HT-29 (cell line): ENCODE results near the gene UBXN11. TPM values are rescaled to one million over a fixed set of nuclear protein-coding genes. Genes with fewer than 3 reads are reported as not detected.
A peak's percentile ranks its signal among the peaks of the same experiment; 100 is the strongest.

Source experiments
- DNase-seq: peaks from one replicate; pipeline ENCODE4 v3.0.0-alpha.2; 2015; ENCODE audit warnings: low spot score
- total RNA-seq: library from RNA; depleted of rRNA; stranded (reverse); fragments of >200 nt; shearing (Covaris generic); gene quantifications from 2 replicates; pipeline ENCODE4 v1.2.3, GENCODE V29; 2014; rRNA removed

UBXN11 gene
- total RNA-seq, 1 experiment from 2014 or later, result 26.8 TPM

- DNase-seq, result no peak
Observed at GRCh38 chr1:26274801-26275425, 31.5 kb downstream of the UBXN11 start.

- DNase-seq, result no peak
Observed at GRCh38 chr1:26269198-26269550, 37.3 kb downstream of the UBXN11 start.

GRCh38 chr1:26268290-26269197 is 37.9 kb downstream of the UBXN11 start:
- DNase-seq, result no peak

DNA sequence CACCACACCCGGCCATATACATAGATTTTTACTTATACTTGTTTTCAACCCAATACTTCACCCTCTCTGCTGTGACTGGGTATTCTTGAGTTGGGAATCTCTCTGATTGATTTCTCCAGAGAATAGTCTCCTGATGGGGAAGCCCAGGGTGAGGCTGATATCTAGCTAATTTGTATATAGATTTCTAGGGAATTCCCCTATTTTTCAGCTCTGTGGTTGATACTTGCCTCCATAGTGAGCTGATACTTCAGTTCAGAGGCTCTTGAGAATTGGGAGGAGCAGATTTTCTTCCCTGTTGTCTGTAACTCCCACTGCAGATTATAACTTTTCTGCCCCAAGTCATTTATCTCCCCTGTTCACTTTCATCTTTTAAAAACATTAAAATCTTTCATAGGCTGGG is 41.0 kb downstream of the UBXN11 start:
- DNase-seq, result no peak

- DNase-seq, result no peak
Observed at GRCh38 chr1:26263212-26263611, 43.2 kb downstream of the UBXN11 start.

DNA sequence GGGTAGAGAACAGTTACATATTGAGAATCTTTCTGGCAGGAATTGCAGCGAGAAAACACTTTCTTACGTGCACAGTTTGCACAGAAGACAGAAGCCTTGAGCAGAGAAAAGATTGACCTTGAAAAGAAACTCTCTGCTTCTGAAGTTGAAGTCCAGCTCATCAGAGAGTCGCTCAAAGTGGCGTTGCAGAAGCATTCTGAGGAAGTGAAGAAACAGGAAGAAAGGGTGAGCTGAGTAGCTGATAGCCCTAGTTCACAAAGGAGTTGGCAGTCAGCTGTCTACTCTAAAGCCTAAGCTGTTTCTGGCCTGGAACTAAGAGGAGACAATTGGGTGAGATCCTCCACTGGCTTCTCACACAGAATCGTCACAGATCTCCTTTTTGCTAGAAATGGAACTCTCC is 46.9 kb downstream of the UBXN11 start:
- no peak for DNase-seq

DNA sequence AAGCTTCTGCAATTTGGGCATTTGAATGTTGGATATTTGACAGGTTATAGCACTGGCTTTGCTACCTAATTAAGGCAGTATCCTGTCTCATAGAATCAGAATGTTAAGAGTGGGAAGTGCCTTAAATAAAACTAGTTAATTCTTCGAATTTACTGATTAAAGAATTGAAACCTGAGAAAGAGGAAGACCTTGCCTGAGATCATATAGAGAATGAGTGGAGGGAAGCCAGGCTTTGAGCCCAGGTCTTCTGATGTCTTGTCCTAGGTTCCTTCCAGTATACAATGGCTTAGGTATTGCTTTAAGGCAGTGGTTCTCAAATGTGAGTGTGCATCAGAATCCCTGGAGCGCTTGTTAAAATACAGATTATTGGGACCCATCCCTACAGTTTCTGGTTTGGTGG is 47.4 kb downstream of the UBXN11 start:
- DNase-seq, result no peak

DNA sequence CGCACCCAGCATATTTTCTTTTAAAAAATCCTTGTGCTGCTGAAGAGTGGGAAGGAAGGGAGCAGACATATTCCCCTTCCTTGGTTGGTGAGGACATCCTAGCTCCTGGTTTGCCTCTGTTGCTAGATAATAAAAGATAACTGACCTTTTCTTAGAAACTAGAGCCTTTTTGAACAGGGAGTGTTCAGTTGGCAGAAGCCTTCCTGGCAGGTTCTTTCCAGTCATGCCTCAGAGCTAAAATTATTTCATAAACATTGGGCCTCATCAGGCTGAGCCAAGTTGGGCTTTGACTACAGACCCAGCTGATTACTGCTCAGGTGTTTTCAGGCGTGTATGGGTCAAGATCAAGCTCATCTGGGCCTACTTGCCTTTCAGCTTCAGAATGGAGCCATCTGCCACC is 49.2 kb downstream of the UBXN11 start:
- DNase-seq, result no peak

- DNase-seq, result no peak
Observed at GRCh38 chr1:26254404-26254803, 52.0 kb downstream of the UBXN11 start.

DNA sequence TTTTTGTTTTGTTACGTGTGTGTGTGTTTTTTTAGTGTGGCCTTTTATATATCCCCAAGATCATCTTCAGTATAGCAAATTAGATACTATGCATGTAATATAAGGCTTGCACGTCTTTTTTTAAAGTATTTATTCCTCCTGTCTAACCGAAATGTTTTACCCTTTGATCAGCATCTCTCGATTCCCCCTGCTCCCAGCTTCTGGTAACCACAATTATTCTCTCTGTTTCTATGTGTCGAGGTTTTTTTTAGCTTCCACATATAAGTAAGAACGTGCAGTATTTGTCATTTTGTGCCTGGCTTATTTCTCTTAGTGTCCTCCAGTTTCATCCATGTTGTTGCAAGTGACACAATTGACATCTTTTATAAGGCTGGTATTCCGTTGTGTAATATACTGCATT is 53.7 kb downstream of the UBXN11 start:
- no peak for DNase-seq

DNA sequence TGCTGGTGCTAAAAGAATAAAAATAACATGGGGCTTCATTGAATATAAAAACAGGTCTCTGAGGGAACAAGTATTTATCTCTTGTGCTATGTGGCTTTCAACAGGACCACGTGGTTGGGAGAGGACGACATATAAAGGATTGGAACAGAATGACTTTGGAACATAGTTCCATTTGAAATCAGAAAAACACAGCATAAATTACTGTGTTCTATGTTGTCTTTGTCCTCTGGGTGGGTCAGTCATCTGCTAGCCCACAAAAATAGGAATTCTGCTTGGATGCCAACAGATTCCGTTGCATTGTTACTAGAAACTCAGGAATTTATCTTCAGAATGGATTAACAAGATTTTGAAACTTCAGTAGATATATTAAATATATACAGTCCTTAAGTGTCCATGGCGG is 66.5 kb downstream of the UBXN11 start:
- no peak for DNase-seq

DNA sequence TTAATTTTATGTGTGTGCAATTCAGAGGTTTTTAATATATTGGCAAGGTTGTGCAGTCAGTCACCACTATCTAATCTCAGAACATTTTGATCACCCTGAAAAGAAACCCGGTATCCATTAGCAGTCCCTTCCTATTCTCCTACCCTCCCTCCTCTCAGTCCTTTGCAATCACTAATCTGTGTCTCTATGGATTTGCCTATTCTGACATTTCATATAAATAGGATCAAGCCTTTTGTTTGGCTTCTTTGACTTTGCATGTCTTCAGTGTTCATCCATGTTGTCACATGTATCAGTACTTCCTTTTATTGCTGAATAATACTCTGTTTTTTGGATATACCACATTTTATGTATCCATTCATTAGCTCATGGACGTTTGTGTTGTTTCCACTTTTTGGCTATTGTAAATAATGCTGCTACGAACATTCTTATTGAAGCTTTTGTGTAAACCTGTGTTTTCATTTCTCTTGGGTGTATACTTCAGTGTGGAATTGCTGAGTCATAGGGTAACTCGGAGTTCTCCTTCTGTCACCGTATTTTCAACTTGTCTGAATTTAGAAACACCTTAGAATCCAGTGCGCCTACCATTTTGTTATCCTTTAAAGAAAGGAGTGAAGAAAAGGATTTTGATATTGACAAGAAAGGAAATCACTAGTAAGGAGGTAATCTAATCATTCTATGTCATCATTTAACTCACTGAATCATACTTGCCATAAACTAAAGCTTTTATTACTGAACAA is 69.0 kb downstream of the UBXN11 start:
- peak; percentile 33 for DNase-seq

- DNase-seq, result peak; percentile 67
Observed at GRCh38 chr1:26234644-26235370, 71.6 kb downstream of the UBXN11 start.

DNA sequence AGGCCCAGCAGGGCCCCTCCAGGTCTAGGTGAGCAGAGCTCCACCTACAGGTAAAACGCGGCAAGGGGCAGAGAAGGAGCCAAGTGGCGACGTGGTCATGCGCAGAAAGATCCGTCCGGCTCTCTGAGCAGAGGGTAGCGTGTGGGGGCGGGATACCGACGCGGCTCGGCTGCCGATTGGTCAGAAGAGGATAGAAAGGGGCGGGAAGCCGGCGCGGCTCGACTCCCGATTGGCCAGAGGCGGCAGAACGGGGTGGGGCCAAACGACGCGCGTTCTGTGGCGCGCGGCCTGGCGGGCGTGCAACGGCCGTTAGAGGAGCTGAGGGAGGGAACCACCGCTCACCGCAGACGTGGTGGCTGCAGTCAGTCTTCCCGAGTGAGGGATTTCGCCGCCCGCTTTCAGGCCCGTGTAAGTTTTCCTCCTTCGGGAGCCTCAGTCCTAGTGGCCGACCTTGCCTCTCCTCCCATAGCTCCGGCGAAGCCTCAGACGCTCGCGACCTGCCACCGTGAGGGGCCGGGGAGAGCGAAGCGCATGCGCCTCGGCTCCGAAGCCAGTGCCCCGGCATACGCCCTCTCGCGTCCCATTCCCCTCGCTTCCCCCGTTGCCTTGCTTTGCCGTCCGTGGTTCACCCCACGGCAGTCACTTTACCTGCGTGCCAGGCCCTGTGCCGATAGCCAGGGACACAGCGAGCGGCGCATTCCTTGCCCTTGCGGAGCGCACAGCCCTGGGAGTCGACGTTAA is 72.4 kb downstream of the UBXN11 start, which contains the start of gene CEP85:
TSS of gene CEP85 (plus strand) at position 298 of the 741 bp plus-strand sequence. CDS start 5,584 bp downstream, outside the sequence.
- peak; percentile 98 for DNase-seq

Other genes starting within 250 kb of the UBXN11 start
- gene TRIM63, start 239.0 kb downstream of the UBXN11 start, total RNA-seq, result 0.05 and 0.10 TPM in 2 replicates
- gene PDIK1L, start 194.8 kb downstream of the UBXN11 start, total RNA-seq, result 3.9 and 4.3 TPM in 2 replicates
- not detected in 2 replicates for gene FAM110D, start 147.6 kb downstream of the UBXN11 start, total RNA-seq
- not detected in 2 replicates for gene C1orf232, start 137.7 kb downstream of the UBXN11 start, total RNA-seq
- 170 and 217 TPM in 2 replicates for gene ZNF593, start 136.7 kb downstream of the UBXN11 start, total RNA-seq
- gene ZNF593OS, start 134.8 kb downstream of the UBXN11 start, total RNA-seq, result 1.6 TPM in 1 of 2 replicates, not detected in the other
- gene CNKSR1, start 129.1 kb downstream of the UBXN11 start, total RNA-seq, result 39.9 and 40.4 TPM in 2 replicates
- not detected in 2 replicates for gene CATSPER4, start 116.0 kb downstream of the UBXN11 start, total RNA-seq
- 25.8 and 27.0 TPM in 2 replicates for gene CEP85, start 72.4 kb downstream of the UBXN11 start, total RNA-seq
- gene SH3BGRL3, start 26.6 kb downstream of the UBXN11 start, total RNA-seq, result 172 and 198 TPM in 2 replicates
- 1.5 and 2.1 TPM in 2 replicates for gene CD52, start 11.3 kb upstream of the UBXN11 start, total RNA-seq
- 32.7 and 49.4 TPM in 2 replicates for gene CRYBG2, start 47.5 kb upstream of the UBXN11 start, total RNA-seq
- not detected in 2 replicates for gene ZNF683, start 66.1 kb upstream of the UBXN11 start, total RNA-seq
- gene LIN28A, start 104.2 kb upstream of the UBXN11 start, total RNA-seq, result not detected in 2 replicates
- gene DHDDS, start 125.7 kb upstream of the UBXN11 start, total RNA-seq, result 36.0 and 43.9 TPM in 2 replicates
- gene HMGN2, start 165.8 kb upstream of the UBXN11 start, total RNA-seq, result 449 and 531 TPM in 2 replicates
- 72.6 and 79.8 TPM in 2 replicates for gene RPS6KA1, start 223.1 kb upstream of the UBXN11 start, total RNA-seq